HUDEP-2 (cell line): Measurements from ENCODE around the gene PLCD1.
"Not testable (repeated sequence)": the region's sequence is repeated elsewhere in the genome, so short reads cannot be mapped to it uniquely, and the experiment has no call there.

Experiments used
- DNase-seq, 76 experiments: peaks; one replicate each; lab custom pipeline; 2025; ENCODE audit not compliant: unreplicated experiment in 76 of 76; lab: John Stamatoyannopoulos, UW

PLCD1 gene

GRCh38 chr3:37988376-37988775 is 41.1 kb downstream of the PLCD1 start:
- not testable (repeated sequence) for DNase-seq

DNA sequence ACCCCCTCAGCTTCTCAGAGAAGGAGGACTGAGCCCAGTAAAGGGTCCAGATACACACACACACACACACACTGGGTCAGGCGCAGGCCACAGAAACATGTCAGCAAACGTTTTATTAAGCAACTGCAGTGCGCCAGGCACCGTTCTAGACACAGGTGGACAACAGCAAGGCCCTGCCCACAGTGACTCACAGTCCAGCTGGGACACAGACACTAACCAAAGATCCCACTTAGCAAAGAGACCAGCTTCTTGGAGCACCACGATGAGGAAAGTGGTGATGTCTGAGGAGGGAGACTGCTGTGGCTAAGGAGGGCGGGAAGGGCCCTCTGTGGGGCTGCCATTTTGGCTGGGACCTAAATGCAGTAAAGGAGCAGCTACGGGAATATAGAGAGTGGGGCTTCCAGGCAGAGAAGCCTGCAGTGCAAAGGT is 41.7 kb downstream of the PLCD1 start:
- no peak for DNase-seq

DNA sequence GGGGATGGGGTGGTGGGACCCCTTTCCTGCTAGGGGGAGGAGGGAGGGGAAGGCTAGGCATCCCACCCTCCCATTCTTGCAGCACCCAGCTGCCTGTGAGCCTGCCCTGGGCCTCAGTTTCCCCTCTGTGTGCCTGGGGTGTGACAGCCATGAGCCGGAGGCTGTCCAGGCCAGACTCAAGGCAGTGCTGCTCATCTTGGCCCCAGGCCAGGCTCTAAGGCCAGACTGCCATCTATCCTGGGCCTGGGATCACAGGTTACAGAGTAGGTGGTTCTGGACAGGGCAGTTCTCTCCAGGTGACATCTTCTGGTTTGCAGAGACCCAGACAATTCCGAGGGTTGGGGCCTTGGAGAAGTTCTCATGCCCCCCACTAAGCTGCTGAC is 42.1 kb downstream of the PLCD1 start:
- no peak for DNase-seq

DNA sequence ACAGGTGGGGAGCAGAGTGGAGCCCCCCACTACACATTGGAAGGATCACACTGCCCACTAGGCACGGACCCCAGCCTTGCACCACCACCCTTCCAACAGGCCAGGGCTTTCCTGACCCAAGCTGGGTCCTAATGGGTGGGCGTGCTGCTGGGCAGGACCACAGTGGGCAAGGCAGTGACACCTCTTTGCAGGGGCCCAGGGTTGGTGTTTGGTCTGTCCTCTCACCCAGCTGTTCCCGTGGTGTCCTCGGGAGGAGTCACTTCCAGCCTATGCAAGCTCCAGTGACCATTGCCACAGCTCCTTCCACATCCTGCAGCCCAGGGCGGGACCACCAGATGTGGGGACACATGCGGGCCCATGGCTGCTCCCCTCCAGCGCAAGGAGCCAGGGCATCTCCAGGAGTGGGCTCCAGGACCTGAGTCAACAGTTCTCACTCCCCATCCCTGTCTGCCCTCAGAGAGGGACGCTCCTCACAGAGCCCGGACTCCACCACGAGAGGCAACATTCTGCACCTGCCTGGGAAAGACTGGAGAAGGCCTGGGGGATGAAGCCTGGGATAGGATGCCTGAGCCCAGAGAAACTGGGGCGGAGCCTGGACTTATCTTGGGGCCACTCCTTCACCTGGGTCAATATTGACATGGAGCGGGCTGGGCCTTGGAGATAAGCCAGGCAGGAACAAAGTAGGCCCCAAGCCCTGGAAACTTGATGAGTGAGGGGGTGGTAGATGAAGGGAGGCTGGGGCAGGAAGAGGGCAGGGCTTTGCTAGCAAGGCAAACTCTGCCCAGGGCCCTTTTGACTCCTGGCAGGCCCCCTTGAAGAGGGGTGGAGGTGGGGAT is 42.7 kb downstream of the PLCD1 start:
- DNase-seq, result no peak

DNA sequence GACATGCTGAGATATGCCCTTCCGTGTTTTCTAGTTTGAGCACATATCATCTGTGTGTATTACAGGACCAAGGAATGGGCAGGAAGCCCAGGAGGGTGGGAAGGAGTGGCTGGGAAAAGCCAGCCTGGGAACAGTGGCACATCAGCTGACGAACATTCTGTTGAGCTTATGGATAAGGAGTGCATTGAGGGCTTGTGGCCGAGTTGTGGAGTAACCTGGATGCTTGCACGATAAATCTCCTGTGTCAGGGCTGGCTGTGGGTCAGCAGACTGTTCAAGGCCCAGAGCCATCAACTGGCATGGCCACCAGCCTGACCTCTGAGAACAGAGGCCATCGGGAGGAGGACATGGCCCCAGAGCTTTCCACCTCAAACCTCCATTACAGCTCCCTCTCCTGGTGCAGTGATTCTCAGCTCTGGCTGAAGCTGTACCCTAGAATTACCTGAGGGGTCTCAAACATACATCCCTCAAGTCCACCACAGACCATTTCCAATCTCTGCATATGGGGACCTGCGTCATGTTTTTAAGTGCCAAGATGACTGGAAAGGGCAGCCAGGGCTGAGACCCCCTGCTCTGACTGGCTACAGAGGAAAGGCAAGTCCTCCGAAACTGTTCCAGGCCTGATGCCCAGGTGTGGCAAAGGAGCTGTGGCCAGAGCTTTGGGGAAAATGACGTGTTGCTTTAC is 43.7 kb downstream of the PLCD1 start:
- no peak for DNase-seq

DNA sequence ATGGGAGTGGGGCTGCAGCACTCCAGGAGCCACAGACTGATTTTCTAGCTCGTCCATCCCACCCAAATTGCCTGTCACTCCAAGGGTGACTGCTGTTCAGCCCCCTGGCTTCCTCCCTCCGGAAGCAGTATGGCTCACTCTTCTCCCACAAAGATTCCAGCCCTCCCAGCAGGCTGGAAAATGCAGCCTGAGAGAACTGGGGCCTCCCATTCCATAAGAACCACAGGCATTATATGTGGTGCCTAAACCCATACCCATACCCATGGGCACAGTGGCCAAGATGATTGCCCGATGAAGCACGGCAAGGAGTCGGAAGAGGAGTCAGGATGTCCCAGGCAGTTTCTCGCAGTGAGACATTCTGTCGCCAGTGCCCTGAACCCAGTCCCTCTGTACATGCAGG is 44.8 kb downstream of the PLCD1 start:
- DNase-seq, result no peak

- no peak for DNase-seq
Observed at GRCh38 chr3:37984051-37984450, 45.4 kb downstream of the PLCD1 start.

GRCh38 chr3:37982331-37982730 is 47.1 kb downstream of the PLCD1 start:
- DNase-seq, result no peak

- DNase-seq, result no peak
Observed at GRCh38 chr3:37981348-37981664, 48.1 kb downstream of the PLCD1 start.

GRCh38 chr3:37980462-37981347 is 48.7 kb downstream of the PLCD1 start:
- no peak for DNase-seq

GRCh38 chr3:37979541-37980461 is 49.6 kb downstream of the PLCD1 start:
- DNase-seq, result no peak

- peak in 56 of 76 experiments; percentile 3 to 64 (median 34) for DNase-seq
Observed at GRCh38 chr3:37974121-37975083, 55.0 kb downstream of the PLCD1 start.

GRCh38 chr3:37973246-37974054 is 56.0 kb downstream of the PLCD1 start:
- no peak for DNase-seq

DNA sequence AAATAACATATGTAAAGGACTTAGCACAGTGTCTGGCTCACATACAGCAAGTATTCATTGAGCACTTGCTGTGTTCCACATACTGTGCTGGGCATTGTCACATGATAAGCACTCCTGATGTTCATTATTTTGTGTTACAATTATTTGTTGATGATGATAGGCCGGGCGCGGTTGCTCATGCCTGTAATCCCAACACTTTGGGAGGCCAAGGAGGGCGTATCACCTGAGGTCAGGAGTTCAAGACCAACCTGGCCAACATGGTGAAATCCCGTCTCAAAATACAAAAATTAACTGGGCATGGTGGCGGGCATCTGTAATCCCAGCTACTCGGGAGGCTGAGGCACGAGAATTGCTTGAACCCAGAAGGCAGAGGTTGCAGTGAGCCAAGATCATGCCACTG is 57.4 kb downstream of the PLCD1 start:
- not testable (repeated sequence) for DNase-seq

DNA sequence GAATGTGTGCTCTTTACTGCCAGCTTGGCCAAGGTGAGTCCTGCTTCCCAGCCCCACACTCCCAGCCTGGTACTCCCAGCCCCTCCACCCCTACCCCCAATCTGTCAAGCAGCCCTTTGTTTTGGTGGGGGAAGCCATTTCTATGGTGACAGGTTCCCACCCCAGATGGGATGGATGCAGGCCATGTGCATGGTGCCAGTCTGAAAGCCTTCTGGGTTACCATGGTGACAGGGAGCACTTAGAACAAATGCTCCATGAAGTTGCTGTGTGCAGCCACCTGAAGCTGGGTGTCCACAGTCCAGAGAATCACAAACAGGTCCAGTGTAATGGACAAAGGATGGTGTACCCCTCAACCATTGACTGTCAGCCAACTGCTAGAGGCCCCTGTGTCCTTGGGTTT is 58.0 kb downstream of the PLCD1 start:
- no peak for DNase-seq

GRCh38 chr3:37970802-37971201 is 58.6 kb downstream of the PLCD1 start:
- DNase-seq, result no peak

DNA sequence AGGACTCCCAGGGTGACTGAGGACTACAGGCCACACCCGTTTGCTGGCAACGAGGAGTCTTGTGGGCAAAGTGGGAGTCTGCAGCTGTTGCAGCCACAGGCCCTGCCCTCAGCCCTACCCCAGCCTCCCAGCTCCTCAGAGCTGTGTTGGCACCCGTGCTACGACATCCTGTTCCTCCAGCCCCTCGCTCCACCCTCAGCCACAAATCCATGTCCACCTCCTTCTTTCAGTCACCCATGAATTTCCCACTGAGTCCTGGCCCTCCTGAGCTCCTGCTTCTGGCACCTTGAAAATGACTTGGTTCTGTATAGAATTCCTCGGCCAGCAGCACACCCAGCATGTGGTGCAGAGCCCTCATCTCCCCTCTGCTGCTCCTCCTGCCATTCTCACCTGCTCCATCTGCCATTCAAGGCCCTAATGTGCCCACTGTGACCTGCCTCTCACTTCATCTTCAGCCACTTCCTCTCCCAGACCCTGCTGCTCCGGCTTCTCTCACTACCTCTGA is 59.8 kb downstream of the PLCD1 start:
- peak in 4 of 76 experiments; percentile 2 to 24 (median 12) for DNase-seq
